Activated T-cell treated with anti-CD3 and anti-CD28 coated beads, Interleukin-2, amount 50 U/mL, for 72 hours (primary cell): ENCODE data around the gene CIDEB. TPM values are rescaled to one million over a fixed set of nuclear protein-coding genes. Genes with fewer than 3 reads are reported as not detected.
"Not testable (repeated sequence)": the region's sequence is repeated elsewhere in the genome, so short reads cannot be mapped to it uniquely, and the experiment has no call there.

Experiments used
- ATAC-seq, 2 donors: fragments of 150-1000 bp; cut with Tn5 transposase; replicated peaks in 1 of 2; 2 replicates each; pipeline ENCODE4 v1.10.0; 2021; ENCODE audit warnings: moderate library complexity in 2 of 2, mild to moderate bottlenecking in 1 of 2
- DNase-seq, 2 donors: peaks; one replicate each; pipeline ENCODE4 v3.0.0; 2021 to 2022; ENCODE audit warnings: mixed read lengths in 1 of 2
- H3K27ac Mint-ChIP-seq: one replicate; pipeline ENCODE4 v1.8.0; 2022; ENCODE audit warnings: mild to moderate bottlenecking, moderate library complexity, mixed read lengths
- H3K27me3 Mint-ChIP-seq: one replicate; pipeline ENCODE4 v1.8.0; 2022; ENCODE audit warnings: low read depth, mixed read lengths
- H3K36me3 Mint-ChIP-seq, 2 donors: one replicate each; pipeline ENCODE4 v1.8.0; 2022; ENCODE audit warnings: mixed read lengths in 2 of 2, mild to moderate bottlenecking in 1 of 2; ENCODE audit not compliant: insufficient read depth in 2 of 2
- H3K4me1 Mint-ChIP-seq: one replicate; pipeline ENCODE4 v1.8.0; 2022; ENCODE audit warnings: low read depth, mixed read lengths
- H3K4me3 Mint-ChIP-seq, 2 donors: one replicate each; pipeline ENCODE4 v1.8.0; 2022; ENCODE audit warnings: mild to moderate bottlenecking in 2 of 2, mixed read lengths in 2 of 2, moderate library complexity in 2 of 2
- H3K9me3 Mint-ChIP-seq, 2 donors: one replicate each; pipeline ENCODE4 v1.8.0; 2022; ENCODE audit warnings: mixed read lengths in 2 of 2
- total RNA-seq, 2 donors: library from RNA; stranded (reverse); gene quantifications; one replicate each; pipeline ENCODE4 v1.2.3, GENCODE V29; 2022

Gene CIDEB
- total RNA-seq, 2 donors from 2014 or later, result 11.6 to 12.9 TPM

DNA sequence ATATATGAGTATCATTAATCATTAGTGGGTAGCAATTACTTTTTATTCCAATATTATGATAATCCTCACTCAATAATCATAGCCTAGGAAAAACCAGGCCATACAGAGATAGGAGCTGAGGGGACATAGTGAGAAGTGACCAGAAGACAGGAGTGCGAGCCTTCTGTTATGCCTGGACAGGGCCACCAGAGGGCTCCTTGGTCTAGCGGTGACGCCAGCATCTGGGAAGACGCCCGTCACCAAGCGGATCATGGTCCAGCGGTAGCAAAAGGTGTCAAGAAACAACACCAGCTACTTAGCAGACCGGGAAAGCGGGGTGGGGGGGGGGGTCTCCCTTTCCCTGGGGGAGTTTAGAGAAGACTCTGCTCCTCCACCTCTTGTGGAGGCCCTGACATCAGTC lies 20.1 kb upstream of the CIDEB start:
- Mint-ChIP-seq H3K4me1 (peaks cover 31% of the 10 kb centered on the region), H3K27me3 (peaks cover 15% of the 10 kb centered on the region)
- not testable (repeated sequence) for ATAC-seq, H3K4me3 Mint-ChIP-seq, H3K27ac Mint-ChIP-seq, DNase-seq, H3K9me3 Mint-ChIP-seq, H3K36me3 Mint-ChIP-seq

DNA sequence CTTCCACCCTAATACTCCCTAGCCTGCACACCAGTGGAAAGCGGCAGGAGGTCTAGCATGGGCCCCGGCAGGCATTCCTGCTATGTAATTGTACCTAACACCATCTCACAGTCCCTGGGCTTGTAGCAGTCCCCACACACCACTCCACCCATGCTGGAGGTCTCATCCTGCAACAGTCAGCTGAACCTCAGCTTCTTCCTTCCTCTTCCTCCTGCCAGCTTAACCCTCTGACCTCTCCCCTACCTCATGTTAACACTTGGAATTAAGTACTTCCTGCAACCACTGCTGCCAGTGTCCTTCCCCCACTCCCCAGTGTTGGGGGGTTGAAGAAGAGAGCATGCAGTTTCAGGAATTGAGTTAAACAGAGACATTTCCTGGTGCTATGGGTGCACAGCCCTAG lies 19.5 kb upstream of the CIDEB start:
- ATAC-seq (no peak), DNase-seq (no peak)
- no peaks in the 10 kb centered on the region for H3K9me3 Mint-ChIP-seq
- H3K4me1 Mint-ChIP-seq, result peaks cover 28% of the 10 kb centered on the region
- no peaks in the 10 kb centered on the region for H3K36me3 Mint-ChIP-seq
- H3K27ac Mint-ChIP-seq, result no peak overlapping the region
- peaks cover 11% of the 10 kb centered on the region for H3K27me3 Mint-ChIP-seq
- H3K4me3 Mint-ChIP-seq, result no peak overlapping the region

DNA sequence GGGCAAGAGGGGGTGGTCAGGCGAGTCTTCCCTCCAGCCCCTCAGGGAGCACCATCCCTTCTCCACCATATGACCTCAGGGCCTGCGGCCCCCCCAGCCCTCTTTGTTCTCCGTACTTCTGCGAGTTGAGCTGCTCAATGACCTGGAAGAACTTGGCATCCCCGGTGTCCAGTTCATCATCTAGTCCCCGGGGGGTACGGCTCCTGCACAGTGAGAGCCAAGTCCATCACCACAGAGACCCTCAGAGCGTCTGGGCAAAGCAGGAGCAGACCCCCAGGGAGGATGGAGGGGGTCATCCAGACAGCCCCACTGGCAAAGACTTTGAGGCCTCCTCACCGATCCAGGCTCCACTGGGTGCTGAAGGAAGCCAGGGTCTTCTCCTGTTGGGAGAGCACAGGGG lies 18.2 kb upstream of the CIDEB start:
- ATAC-seq (no peak), DNase-seq (no peak)
- Mint-ChIP-seq H3K27me3 (peaks cover 2% of the 10 kb centered on the region), H3K4me1 (peaks cover 22% of the 10 kb centered on the region), H3K9me3 (no peaks in the 10 kb centered on the region), H3K27ac (no peak overlapping the region), H3K36me3 (no peaks in the 10 kb centered on the region), H3K4me3 (no peak overlapping the region)

DNA sequence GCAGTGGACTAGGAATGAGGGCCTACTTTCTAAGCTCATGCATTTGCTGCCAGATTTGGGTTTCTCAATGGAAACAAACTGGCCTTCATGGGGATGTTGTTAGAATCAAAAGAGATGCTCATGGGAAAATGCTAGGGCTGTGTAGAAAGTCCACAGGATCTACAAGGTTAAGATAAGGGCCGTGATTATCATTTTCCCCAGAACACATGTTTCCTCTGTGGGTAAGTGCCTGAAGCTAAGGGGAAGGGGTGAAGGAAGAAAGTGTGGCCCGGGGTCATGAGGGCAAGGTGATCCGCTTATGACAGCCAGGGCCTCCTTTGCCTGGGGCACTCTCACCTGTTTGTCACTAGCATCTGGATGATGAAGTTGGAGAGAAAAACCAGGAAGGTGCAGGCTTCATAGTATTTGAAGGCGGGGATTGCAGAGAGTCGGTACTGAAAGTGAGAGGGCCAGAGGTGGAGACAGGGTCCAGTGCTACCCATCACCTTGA lies 17.3 kb upstream of the CIDEB start:
- no peaks in the 10 kb centered on the region for H3K9me3 Mint-ChIP-seq
- peaks cover 21% of the 10 kb centered on the region for H3K4me1 Mint-ChIP-seq
- no peak for DNase-seq
- H3K27ac Mint-ChIP-seq, result no peak overlapping the region
- no peak overlapping the region for H3K4me3 Mint-ChIP-seq
- no peaks in the 10 kb centered on the region for H3K27me3 Mint-ChIP-seq
- H3K36me3 Mint-ChIP-seq, result no peaks in the 10 kb centered on the region
- no peak for ATAC-seq

DNA sequence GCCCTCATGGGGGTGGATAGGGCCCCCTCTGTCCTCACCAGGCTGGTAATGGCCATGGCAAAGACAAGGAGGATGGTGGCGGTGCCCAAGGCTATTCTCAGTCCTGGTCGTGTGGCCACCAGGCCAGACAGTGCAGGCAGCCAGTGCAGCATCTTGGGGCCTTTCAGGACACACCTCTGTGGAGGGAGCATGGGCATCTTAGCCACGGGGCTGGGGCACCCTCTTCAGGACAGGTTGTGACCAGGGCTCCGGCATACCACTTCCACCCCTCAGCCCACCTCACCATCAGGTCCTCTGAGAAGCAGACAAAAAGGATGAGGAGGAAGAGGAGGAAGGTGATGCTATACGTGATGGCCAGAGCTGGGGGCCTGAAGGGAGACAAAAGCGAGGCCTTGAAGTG lies 16.2 kb upstream of the CIDEB start:
- ATAC-seq (no peak), DNase-seq (no peak)
- H3K9me3 Mint-ChIP-seq, result no peaks in the 10 kb centered on the region
- H3K27ac Mint-ChIP-seq, result no peak overlapping the region
- no peak overlapping the region for H3K4me3 Mint-ChIP-seq
- peaks cover 6% of the 10 kb centered on the region for H3K27me3 Mint-ChIP-seq
- no peaks in the 10 kb centered on the region for H3K36me3 Mint-ChIP-seq
- peaks cover 11% of the 10 kb centered on the region for H3K4me1 Mint-ChIP-seq

DNA sequence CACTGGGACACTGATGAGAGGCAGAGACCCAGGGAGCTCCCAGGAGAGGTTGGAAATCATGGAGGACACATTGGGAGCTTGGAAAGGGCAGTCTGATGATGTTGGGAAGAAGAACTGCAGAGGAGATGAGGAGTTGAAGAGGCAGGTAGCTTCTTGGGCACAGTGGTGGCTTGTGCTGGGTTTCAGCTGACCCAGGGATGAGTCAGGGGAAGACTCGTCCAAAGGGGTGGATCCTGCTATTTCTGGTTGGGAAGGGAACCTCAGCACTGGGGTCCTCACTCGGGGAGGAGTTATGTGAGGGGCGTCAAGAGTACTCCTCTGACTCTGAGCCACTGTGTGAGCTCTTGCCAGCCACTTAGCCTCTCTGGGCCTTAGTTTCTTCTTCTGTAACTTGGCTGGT lies 15.6 kb upstream of the CIDEB start:
- no peak for ATAC-seq
- H3K9me3 Mint-ChIP-seq, result no peaks in the 10 kb centered on the region
- H3K27ac Mint-ChIP-seq, result no peak overlapping the region
- no peaks in the 10 kb centered on the region for H3K36me3 Mint-ChIP-seq
- DNase-seq, result no peak
- H3K4me1 Mint-ChIP-seq, result peaks cover 6% of the 10 kb centered on the region
- no peak overlapping the region for H3K4me3 Mint-ChIP-seq
- peaks cover 6% of the 10 kb centered on the region for H3K27me3 Mint-ChIP-seq

DNA sequence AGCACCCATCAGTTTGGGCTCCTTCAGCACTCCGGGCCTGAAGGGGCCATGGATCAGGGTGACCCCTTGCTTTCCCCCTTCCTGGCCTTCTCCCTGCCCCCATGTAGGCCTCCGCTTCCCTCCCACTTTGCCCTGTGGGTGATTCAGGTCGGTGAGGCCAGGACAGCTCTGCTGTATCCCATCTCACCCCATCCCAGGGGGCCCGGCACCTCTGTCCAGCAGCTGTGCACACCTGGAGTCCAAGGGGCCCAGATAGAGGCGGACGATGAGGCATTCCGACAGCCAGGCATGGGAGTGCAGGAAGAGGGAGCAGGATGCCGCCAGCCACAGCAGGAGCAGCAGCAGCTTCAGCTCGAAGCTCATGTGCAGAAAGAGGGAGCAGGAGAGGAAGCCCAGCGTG lies 14.9 kb upstream of the CIDEB start:
- Mint-ChIP-seq H3K27ac (no peak overlapping the region), H3K36me3 (no peaks in the 10 kb centered on the region), H3K4me3 (no peak overlapping the region), H3K4me1 (peaks cover 9% of the 10 kb centered on the region), H3K27me3 (peaks cover 6% of the 10 kb centered on the region), H3K9me3 (no peaks in the 10 kb centered on the region)
- ATAC-seq, result no peak
- no peak for DNase-seq

DNA sequence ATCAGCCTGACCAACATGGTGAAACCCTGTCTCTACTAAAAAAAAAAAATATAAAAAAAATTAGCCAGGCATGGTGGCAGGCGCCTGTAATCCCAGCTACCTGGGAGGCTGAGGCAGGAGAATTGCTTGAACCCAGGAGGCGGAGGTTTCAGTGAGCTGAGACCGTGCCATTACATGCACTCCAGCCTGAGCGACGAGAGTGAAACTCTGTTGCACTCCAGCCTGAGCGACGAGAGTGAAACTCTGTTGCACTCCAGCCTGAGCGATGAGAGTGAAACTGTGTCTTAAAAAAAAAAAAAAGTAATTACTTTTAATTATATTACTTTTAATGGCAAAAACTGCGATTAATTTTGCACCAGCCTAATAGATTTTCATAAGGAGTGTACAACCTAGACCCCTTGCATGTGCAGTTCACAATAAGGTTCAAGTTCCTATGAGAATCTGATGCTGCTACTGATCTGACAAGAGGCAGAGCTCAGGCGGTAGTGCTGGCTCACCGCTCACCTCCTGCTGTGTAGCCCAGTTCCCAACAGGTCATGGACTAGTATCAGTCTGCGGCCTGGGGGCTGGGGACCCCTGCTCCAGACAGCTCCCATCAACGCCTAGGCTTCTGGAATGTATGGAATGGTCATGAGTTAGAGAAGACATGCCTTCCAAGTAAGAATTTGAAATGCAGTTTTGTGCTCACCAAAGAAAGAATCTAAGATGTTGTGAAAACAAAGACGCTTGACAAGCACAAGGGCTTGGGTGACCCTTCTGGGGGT lies 13.6 kb upstream of the CIDEB start:
- Mint-ChIP-seq H3K4me1 (peaks cover 15% of the 10 kb centered on the region), H3K36me3 (no peaks in the 10 kb centered on the region), H3K27ac (no peak overlapping the region), H3K27me3 (peaks cover 6% of the 10 kb centered on the region), H3K4me3 (no peak overlapping the region), H3K9me3 (no peaks in the 10 kb centered on the region)
- ATAC-seq (no peak), DNase-seq (no peak)

DNA sequence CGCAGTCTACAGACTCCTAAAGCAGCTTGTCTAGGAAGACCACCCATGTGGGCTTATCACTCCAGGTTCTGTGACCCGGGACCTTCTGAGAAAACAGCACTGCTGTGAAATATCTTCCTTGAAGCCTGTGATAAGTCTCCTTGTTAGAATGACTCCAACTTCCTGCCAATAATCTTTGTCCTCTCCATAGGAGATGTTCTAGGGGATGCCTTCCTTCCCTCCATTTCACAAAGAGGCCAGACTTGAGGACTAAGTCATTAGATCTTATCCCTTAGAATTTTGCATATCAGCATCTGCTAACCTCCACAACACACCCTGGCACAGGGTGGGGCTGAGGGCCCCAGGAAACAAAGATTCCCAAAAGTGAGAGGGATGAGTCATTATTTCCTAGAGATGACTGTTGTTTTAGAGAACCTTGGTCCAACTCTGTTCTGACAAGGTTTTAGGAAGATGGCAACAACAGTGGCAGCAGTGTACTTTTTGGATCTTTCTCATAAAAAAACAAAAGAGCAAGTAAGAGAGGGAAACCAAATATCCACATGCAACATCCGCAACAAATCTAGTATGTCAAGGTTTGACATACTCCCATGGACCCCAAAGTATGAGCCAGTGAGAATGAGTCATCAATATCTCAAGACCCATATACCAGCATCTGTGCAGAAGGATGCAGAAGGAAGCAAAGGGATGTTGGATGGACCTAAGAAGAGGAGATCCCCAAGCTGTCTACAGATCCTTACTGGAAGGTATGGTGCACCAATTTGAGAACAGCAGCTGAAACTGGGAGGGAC lies 9.6 kb upstream of the CIDEB start:
- H3K4me3 Mint-ChIP-seq, result peak overlapping the region in 1 of 2 donors; percentile 40
- H3K27me3 Mint-ChIP-seq, result peaks cover 6% of the 10 kb centered on the region
- peaks cover 45% of the 10 kb centered on the region for H3K4me1 Mint-ChIP-seq
- DNase-seq (no peak), ATAC-seq (peak in 1 of 2 donors; percentile 50)
- no peaks in the 10 kb centered on the region for H3K9me3 Mint-ChIP-seq
- H3K27ac Mint-ChIP-seq, result peak overlapping the region; percentile 16
- peaks cover 0 to 4% of the 10 kb centered on the region in 2 donors for H3K36me3 Mint-ChIP-seq

DNA sequence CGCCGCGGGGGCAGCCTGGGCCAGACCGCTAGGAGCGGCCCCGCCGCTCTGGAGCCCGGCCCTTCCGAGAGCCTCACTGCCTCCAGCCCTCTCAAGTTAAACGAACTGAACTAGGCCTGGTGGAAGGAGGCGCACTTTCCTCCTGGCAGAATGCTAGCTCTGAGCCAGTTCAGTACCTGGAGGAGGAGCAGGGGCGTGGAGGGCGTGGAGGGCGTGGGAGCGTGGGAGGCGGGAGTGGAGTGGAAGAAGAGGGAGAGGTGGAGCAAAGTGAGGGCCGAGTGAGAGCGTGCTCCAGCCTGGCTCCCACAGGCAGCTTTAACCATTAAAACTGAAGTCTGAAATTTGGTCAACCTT lies 8.8 kb upstream of the CIDEB start:
- peaks cover 6% of the 10 kb centered on the region for H3K27me3 Mint-ChIP-seq
- no peak overlapping the region for H3K4me3 Mint-ChIP-seq
- no peak overlapping the region for H3K27ac Mint-ChIP-seq
- ATAC-seq, result no peak
- peaks cover 0 to 4% of the 10 kb centered on the region in 2 donors for H3K36me3 Mint-ChIP-seq
- peaks cover 53% of the 10 kb centered on the region for H3K4me1 Mint-ChIP-seq
- DNase-seq, result no peak
- no peaks in the 10 kb centered on the region for H3K9me3 Mint-ChIP-seq

DNA sequence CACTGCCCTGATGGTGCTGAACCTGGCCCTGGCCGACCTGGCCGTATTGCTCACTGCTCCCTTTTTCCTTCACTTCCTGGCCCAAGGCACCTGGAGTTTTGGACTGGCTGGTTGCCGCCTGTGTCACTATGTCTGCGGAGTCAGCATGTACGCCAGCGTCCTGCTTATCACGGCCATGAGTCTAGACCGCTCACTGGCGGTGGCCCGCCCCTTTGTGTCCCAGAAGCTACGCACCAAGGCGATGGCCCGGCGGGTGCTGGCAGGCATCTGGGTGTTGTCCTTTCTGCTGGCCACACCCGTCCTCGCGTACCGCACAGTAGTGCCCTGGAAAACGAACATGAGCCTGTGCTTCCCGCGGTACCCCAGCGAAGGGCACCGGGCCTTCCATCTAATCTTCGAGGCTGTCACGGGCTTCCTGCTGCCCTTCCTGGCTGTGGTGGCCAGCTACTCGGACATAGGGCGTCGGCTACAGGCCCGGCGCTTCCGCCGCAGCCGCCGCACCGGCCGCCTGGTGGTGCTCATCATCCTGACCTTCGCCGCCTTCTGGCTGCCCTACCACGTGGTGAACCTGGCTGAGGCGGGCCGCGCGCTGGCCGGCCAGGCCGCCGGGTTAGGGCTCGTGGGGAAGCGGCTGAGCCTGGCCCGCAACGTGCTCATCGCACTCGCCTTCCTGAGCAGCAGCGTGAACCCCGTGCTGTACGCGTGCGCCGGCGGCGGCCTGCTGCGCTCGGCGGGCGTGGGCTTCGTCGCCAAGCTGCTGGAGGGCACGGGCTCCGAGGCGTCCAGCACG lies 8.2 kb upstream of the CIDEB start:
- Mint-ChIP-seq H3K36me3 (peaks cover 0 to 4% of the 10 kb centered on the region in 2 donors), H3K4me1 (peaks cover 56% of the 10 kb centered on the region), H3K4me3 (no peak overlapping the region), H3K9me3 (no peaks in the 10 kb centered on the region), H3K27me3 (peaks cover 6% of the 10 kb centered on the region), H3K27ac (no peak overlapping the region)
- no peak for ATAC-seq
- no peak for DNase-seq

DNA sequence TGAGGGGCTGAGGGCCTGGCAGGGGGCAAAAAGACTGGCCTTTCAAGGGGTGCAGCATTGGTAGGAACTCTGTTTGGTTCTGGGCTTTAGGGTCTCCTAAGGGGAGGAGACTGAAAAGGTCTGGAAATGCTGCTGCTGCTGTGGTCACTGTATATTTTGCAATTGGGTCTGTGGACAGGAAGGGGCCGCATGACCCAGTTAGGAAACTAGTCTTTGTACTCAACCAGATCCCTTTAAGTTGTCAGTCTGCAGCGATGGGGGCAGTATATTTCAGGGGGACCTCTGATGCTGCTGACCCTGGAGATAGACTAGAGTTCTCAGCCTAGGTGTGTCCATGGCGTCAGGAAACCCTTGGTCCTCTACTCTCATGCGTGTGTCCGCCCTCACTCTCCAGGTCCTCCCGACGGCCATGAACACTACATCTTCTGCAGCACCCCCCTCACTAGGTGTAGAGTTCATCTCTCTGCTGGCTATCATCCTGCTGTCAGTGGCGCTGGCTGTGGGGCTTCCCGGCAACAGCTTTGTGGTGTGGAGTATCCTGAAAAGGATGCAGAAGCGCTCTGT lies 7.5 kb upstream of the CIDEB start:
- H3K4me3 Mint-ChIP-seq, result no peak overlapping the region
- H3K9me3 Mint-ChIP-seq, result no peaks in the 10 kb centered on the region
- no peak overlapping the region for H3K27ac Mint-ChIP-seq
- DNase-seq, result no peak
- peaks cover 57% of the 10 kb centered on the region for H3K4me1 Mint-ChIP-seq
- no peak for ATAC-seq
- H3K27me3 Mint-ChIP-seq, result peaks cover 6% of the 10 kb centered on the region
- peaks cover 0 to 4% of the 10 kb centered on the region in 2 donors for H3K36me3 Mint-ChIP-seq
